ENCODE data around the gene CDH13. TPM values are rescaled to one million over a fixed set of nuclear protein-coding genes. Genes with fewer than 3 reads are reported as not detected.

The CDH13 gene
- total and polyA plus RNA-seq, 2 experiments from 2014 or later = 1.6 to 4.4 TPM

GRCh38 chr16:82744958-82745357, 118.2 kb downstream of the CDH13 start:
- Histone ChIP-seq H3K27ac (ENCODE audit: low read depth) (no peak overlapping the region), H2AFZ (no peak overlapping the region), H4K20me1 (replicated peaks; ENCODE audit: insufficient read depth) (no peaks in the 10 kb centered on the region), H3K4me2 (no peak overlapping the region), H3K9me2 (ENCODE audit: insufficient read depth) (0 out of 2 replicates have a peak, but pooled peaks cover 5% of the 10 kb centered on the region), H3K4me3 (no peak overlapping the region), H3K27me3 (ENCODE audit: insufficient read depth) (no peaks in the 10 kb centered on the region), H3F3A (replicated peaks; ENCODE audit: low read depth) (no peaks in the 10 kb centered on the region), H3K36me3 (ENCODE audit: insufficient read depth) (no peaks in the 10 kb centered on the region), H3K79me2 (replicated peaks; ENCODE audit: insufficient read depth) (no peaks in the 10 kb centered on the region), H3K4me1 (ENCODE audit: insufficient read depth) (peaks cover 15% of the 10 kb centered on the region)
- DNase-seq (ENCODE audit: low spot score) = no peak
- TF ChIP-seq JUNB (IDR thresholded peaks at IDR 0.05; ENCODE audit: unreplicated experiment) (no peak), POLR2AphosphoS5 (IDR thresholded peaks at IDR 0.05; ENCODE audit: low read depth) (no peak), ZNF114 (CRISPR knock-in tag; IDR thresholded peaks at IDR 0.05) (no peak), ETS1 (IDR thresholded peaks at IDR 0.05) (no peak), NANOG (IDR thresholded peaks at IDR 0.05; ENCODE audit: borderline replicate concordance) (no peak), EZH2phosphoT487 (IDR thresholded peaks at IDR 0.05; ENCODE audit: unreplicated experiment) (no peak)
- Mint-ChIP-seq H3K9me3 (no peaks in the 10 kb centered on the region), H3K36me3 (ENCODE audit: low read depth) (no peaks in the 10 kb centered on the region), H3K27me3 (ENCODE audit: insufficient read depth, low read depth, poor library complexity) (no peaks in the 10 kb centered on the region), H3K4me3 (no peak overlapping the region), H3K27ac (no peak overlapping the region), H3K4me1 (peaks cover 21% of the 10 kb centered on the region)
- no peak for ATAC-seq

- H3K4me1 Mint-ChIP-seq = peaks cover 21% of the 10 kb centered on the region
- no peaks in the 10 kb centered on the region for H3K79me2 ChIP-seq (replicated peaks; ENCODE audit: insufficient read depth)
- H3K27me3 Mint-ChIP-seq (ENCODE audit: insufficient read depth, low read depth, poor library complexity) = no peaks in the 10 kb centered on the region
- peaks cover 15% of the 10 kb centered on the region for H3K4me1 ChIP-seq (ENCODE audit: insufficient read depth)
- H2AFZ ChIP-seq = no peak overlapping the region
- H3F3A ChIP-seq (replicated peaks; ENCODE audit: low read depth) = no peaks in the 10 kb centered on the region
- H3K27ac Mint-ChIP-seq = no peak overlapping the region
- H3K36me3 ChIP-seq (ENCODE audit: insufficient read depth) = no peaks in the 10 kb centered on the region
- 0 out of 2 replicates have a peak overlapping the region, but pooled peaks have one; percentile 2 for H3K4me3 ChIP-seq
- H3K27me3 ChIP-seq (ENCODE audit: insufficient read depth) = no peaks in the 10 kb centered on the region
- no peak for ATAC-seq
- H3K36me3 Mint-ChIP-seq (ENCODE audit: low read depth) = no peaks in the 10 kb centered on the region
- no peak overlapping the region for H3K4me3 Mint-ChIP-seq
- H3K9me3 Mint-ChIP-seq = no peaks in the 10 kb centered on the region
- H4K20me1 ChIP-seq (replicated peaks; ENCODE audit: insufficient read depth) = no peaks in the 10 kb centered on the region
- TF ChIP-seq ZNF114 (CRISPR knock-in tag; IDR thresholded peaks at IDR 0.05) (no peak), CREB1 (CRISPR knock-in tag; IDR thresholded peaks at IDR 0.05; ENCODE audit: low read depth) (no peak), REST (IDR thresholded peaks at IDR 0.05; ENCODE audit: unreplicated experiment) (no peak), ZNF331 (CRISPR knock-in tag; IDR thresholded peaks at IDR 0.05; ENCODE audit: low read depth) (no peak), STAT1 (IDR thresholded peaks at IDR 0.05; ENCODE audit: unreplicated experiment) (no peak), NANOG (IDR thresholded peaks at IDR 0.05; ENCODE audit: borderline replicate concordance) (no peak), POLR2AphosphoS5 (IDR thresholded peaks at IDR 0.05; ENCODE audit: low read depth) (no peak), ZNF462 (CRISPR knock-in tag; IDR thresholded peaks at IDR 0.05) (no peak)
- H3K4me2 ChIP-seq = peak overlapping the region; percentile 54
- DNase-seq (ENCODE audit: low spot score) = no peak
- 0 out of 2 replicates have a peak, but pooled peaks cover 5% of the 10 kb centered on the region for H3K9me2 ChIP-seq (ENCODE audit: insufficient read depth)
- no peak overlapping the region for H3K27ac ChIP-seq (ENCODE audit: low read depth)
These were observed 121.3 kb downstream of the CDH13 start for GRCh38 chr16:82748026-82748425.

Measured in GM23338 (cell line).